HG03097 (cell line): ENCODE results near the gene PTPRK.

Experiments used
- ATAC-seq: cut with Tn5 transposase; IDR thresholded peaks from one replicate; pipeline ENCODE4 v1.9.1; 2021; ENCODE audit not compliant: unreplicated experiment, low FRiP score

The PTPRK gene

DNA sequence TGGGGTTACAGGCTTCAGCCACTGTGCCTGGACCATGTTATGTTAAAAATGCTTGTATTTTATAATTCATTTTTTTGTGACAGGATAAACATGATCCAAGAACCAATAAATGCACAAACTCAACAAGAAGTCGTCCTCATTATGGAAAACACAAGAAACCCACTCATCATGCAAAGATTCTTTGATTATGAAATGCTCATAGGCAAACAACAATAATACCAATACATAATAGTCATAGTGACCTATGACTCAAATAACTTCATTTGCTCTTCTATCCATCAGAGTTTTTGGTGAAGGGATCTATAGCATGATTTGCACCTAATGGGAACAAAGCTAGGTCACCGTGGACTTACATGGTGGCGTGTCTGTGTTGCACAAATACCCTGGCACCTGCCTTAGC is 402.5 kb downstream of the PTPRK start:
- no peak for ATAC-seq

GRCh38 chr6:128114164-128114563 is 406.2 kb downstream of the PTPRK start:
- no peak for ATAC-seq

- ATAC-seq: peak; percentile 81
Measured at GRCh38 chr6:128112494-128112893, 407.9 kb downstream of the PTPRK start.

GRCh38 chr6:128111096-128111495 is 409.3 kb downstream of the PTPRK start:
- no peak for ATAC-seq

GRCh38 chr6:128107682-128108081 is 412.7 kb downstream of the PTPRK start:
- no peak for ATAC-seq

DNA sequence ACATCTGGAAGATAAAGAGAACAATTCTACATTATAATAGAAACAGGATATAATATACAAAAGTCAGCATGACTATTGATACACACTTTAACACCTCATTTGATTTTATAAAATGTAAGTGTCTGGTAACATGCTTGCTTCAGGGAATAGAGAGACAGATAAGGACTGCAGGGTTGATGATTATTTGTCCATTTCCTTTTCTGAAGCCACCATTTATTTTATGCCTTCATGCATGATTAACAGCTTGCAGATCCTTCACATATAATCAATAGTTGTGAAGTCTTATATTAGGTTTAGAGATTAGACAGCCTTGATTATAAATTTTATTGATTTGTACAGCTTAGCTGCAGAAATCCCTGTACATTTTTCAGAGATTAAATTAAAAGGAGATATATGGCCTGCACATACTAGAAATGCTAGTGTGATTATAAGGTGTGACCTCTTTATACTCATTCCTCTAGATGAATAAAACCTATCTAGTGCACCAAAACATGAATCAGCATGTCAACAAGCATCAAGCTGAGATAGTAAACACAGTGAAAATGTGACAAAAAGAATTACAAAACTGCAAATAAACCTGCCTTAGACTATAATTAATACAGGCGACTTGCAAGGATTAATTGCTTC is 420.7 kb downstream of the PTPRK start:
- ATAC-seq: no peak

- ATAC-seq: no peak
Measured at GRCh38 chr6:128098000-128098581, 422.3 kb downstream of the PTPRK start.

DNA sequence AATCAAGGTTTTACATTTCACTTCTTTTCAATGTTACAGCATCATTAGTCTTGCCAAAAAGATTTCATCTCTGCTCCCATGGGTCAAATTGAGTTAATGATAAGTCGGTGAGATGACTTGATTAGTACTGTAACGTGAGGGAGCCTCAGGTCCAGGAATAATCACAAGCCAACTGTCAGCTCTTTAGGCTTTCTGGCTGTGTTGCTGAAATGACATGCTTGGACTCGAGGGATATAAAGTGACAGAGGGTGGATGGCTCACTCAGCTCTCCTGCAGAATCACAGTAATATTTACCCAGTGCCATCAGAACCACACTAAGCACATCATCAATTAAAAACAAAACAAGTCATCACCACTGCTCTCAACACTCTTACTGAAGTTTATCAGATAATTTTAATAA is 423.4 kb downstream of the PTPRK start:
- ATAC-seq: no peak

DNA sequence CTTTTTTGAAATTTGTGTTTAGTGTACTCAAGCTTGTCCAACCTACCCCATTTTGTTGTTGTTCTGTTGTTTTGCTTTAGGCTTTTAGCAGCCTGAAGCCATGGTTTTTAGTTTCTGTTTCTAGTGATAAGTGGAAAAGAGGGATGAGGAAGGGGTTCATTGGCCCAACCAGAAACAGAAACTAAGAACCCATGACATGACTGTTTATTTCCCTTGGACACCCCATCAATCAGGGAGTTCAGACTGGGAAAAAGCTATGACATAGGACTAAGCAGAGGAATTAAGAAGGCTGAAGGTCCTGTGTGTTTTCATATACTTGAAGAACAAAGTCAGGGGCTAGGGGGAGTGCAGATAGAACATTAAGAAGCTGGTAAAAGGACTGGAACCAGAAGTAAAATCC is 425.0 kb downstream of the PTPRK start:
- no peak for ATAC-seq

GRCh38 chr6:128079021-128079420 is 441.4 kb downstream of the PTPRK start:
- ATAC-seq: no peak

DNA sequence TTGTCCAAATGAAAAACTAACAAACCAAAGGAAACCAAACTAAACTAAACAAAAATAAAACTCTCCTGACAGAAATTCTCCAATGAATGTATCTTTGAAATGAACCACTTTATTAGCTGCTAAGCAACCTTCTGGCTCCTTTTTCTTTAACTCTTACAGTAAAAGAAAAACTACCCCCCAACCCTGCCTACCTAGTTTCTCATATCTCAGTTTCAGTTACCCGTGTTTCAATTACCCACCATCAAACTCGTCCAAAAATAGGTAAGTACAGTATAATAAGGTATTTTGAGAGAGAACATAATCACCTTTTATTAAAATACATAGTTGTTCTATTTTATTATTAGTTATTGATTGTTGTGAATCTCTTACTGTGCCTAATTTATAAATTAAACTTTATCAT is 442.1 kb downstream of the PTPRK start:
- ATAC-seq: no peak

DNA sequence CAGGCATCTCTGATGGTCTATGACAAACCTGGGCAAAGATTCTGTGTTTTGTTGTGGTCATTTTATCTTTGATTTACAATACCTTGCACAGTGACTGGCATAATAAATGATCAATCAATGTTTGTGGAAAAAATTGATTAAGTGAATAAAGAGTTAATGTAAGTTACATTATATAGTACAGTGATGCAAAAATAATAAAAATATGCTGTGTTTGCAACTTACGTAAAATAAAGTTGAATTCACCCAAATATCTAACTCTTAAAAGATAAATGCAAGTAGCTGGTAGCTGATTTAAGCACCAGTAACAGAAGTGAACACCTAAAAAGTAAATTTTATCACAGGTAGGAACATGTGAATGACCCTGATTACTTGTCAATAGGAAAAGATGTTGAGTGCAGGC is 443.6 kb downstream of the PTPRK start:
- ATAC-seq: no peak

DNA sequence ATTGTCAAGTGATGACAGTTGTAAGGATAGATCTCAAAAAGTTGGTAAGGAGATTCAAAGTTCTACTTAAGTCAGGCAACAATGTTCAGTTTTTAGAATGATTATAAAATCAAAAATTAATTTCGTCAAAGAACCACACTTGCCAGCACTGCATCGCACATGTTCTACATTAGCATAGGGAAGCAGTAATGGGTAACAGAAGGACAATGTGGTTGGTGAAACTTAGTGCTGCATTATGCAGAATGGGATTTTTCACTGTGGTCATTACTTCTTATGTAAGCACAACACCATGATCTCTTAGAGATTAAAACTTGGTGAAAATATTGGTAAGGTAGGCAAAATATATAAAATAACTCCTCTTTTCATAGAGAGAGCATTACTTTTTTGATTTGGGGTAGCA is 445.8 kb downstream of the PTPRK start:
- no peak for ATAC-seq

DNA sequence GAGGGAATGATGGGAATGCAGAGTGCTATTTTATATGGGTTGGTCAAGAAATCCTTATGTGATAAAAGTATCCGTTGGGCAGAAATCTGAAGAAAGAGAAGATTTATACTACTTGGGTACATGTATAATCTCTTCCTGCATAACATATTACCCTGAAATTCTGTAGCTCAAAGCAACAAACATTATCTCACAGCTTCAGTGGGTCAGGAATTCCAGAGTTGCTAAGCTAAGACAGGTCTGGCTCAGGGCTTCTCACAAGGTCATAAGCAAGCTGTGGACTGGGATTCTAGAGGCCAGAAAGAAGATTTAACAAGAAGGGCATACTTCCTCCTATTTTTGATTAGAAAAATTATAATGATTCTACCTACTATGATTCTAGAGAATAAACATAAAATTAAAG is 447.0 kb downstream of the PTPRK start:
- ATAC-seq: no peak

DNA sequence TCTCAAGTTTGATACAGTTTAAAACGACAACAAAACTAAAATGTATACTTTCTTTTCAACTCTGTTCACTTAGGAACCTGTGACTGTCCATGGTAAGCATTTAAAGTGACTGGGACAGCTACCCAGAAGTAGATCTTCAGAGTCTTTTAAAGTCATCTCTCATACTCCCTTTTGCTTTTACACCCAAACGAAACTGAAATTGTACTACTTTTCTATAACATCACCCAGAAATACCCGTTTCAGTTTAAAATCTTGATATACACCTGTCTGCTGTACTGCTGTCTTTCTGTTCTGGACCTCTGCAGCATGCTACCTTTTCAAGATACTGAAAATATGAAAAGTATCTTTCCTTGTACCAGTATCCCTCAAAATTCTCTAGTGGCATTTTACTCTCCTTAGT is 449.2 kb downstream of the PTPRK start:
- ATAC-seq: no peak

DNA sequence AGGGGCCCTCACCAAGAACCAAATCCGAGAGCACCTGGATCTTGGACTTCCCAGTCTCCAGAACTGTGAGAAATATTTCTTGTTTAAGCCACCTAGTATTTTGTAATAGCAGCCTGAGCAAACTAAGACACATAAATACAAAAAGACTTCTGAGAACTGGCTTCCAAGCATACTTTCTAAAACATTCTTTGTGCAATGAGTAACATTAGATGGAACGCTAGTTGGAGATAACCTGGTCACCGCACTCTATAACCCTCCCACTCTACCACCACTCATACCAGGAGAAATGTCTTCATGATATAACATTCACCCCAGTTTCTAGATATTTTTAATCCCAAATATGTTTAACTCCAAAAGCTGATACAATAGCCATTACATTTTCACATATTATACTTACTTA is 450.0 kb downstream of the PTPRK start:
- no peak for ATAC-seq

DNA sequence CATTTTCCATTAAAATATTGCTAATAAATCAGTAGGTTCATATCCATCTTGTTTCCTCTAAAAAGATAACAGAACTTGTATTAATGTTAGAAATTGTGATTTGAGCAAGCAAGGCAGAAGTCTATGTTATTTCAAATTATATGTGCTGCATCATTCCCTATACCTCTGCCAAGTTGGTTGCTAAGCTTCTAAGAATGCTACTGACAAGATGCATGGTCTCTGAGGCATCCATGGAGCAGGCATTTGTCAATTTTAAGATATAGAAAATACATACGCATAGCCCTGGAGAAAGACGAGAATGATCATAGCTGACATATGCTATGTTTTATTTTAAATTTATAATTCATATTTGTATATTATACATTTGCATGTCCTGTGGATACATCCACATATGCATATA is 451.2 kb downstream of the PTPRK start:
- ATAC-seq: no peak

- no peak for ATAC-seq
Measured at GRCh38 chr6:128068119-128068479, 452.3 kb downstream of the PTPRK start.

GRCh38 chr6:128067446-128068118 is 452.8 kb downstream of the PTPRK start:
- no peak for ATAC-seq

DNA sequence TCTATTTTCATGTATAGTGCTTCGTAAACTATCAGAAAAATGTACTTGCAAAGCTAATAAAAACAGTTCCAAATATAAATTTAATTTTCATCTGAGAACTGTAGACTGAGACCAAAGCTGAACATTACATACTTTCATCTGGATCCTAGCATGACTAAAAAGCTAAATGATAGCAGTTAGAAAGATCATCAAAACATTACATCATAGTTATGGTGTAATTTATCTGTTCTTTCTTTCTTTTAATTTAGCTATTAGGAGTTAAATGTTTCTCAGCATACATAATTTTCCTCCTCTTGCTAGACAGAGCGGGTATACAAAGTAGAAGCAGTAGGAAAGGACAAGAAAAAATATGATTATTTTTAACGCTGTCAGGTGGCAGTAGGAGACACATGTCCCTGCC is 455.3 kb downstream of the PTPRK start:
- no peak for ATAC-seq

DNA sequence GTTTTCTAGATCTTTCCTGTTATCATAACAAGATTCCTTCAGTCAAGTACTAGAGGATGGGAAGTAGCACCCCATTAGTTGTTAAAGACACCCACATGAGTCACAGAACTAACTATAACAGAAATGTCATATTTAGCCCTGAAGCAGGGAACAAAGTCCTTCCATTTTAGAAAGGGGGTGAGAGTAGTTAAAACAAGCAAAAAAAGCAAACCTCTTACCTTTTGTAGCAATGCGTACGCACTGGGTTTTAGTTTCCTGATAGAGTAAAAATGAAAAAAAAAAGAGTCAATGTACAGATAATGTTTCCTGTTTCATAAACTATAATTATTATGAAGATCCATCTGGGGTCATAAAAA is 455.9 kb downstream of the PTPRK start:
- no peak for ATAC-seq

DNA sequence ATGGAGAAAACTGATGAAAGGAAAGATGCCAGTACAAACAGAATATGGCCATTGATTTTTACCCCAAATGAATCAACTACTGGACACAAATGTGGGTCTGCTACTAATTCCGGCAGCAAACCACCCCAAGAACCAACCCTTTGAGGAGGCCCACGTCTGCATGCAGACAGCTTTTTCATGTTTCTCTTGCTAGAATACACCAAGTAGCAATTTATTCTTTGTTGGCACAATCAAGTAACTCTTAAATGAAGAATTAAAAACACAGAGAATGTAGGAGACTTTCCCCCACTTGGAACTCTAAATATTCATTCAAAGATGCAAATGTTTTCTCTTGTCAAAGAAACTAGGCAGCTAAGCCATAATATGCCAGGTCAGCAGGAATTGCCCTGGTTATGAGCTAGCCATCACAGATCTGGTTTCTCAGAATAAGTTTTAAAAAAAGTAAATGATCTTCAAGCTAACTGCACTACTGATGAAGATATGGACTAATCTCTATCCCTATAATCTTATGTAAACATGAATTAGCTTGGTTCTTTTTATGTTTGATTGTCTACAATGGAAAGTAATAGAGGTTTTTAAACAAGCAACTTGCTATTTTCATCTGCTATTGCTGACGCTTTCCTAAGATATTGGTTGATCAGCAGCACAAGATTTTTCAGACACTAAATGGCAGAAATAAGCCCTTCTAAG is 456.4 kb downstream of the PTPRK start:
- ATAC-seq: no peak
